ENCODE results near the gene ATRIP. TPM values are rescaled to one million over a fixed set of nuclear protein-coding genes. Genes with fewer than 3 reads are reported as not detected.
"Not testable (repeated sequence)": the region's sequence is repeated elsewhere in the genome, so short reads cannot be mapped to it uniquely, and the experiment has no call there.

ATRIP gene
- total RNA-seq, 6 experiments from 2014 or later, result 7.0 to 10.5 (median 8.2) TPM

GRCh38 chr3:48456456-48456855, 9.9 kb downstream of the ATRIP start:
- no peak for TF ChIP-seq CTCF (IDR thresholded peaks at IDR 0.05)
- Mint-ChIP-seq H3K4me3 (no peak overlapping the region), H3K9me3 (no peaks in the 10 kb centered on the region), H3K27ac (no peak overlapping the region), H3K4me1 (ENCODE audit: low read depth) (no peaks in the 10 kb centered on the region; the same call in 1 of the 2 replicates), H3K27me3 (ENCODE audit: insufficient read depth) (no peaks in the 10 kb centered on the region), H3K36me3 (ENCODE audit: low read depth) (peaks cover 15% of the 10 kb centered on the region; the same call in 1 of the 2 replicates)
- no peak for DNase-seq

GRCh38 chr3:48459331-48459730, 12.8 kb downstream of the ATRIP start:
- peaks cover 5% of the 10 kb centered on the region; the same call in 1 of the 2 replicates for H3K36me3 Mint-ChIP-seq (ENCODE audit: low read depth)
- no peak for TF ChIP-seq CTCF (IDR thresholded peaks at IDR 0.05)
- no peaks in the 10 kb centered on the region for H3K27me3 Mint-ChIP-seq (ENCODE audit: insufficient read depth)
- no peak for DNase-seq
- no peak overlapping the region for H3K27ac Mint-ChIP-seq
- H3K4me1 Mint-ChIP-seq (ENCODE audit: low read depth), result no peaks in the 10 kb centered on the region; the same call in 1 of the 2 replicates
- no peaks in the 10 kb centered on the region for H3K9me3 Mint-ChIP-seq
- H3K4me3 Mint-ChIP-seq, result no peak overlapping the region

GRCh38 chr3:48459773-48460516, 13.4 kb downstream of the ATRIP start:
- H3K4me3 Mint-ChIP-seq, result no peak overlapping the region
- TF ChIP-seq CTCF (IDR thresholded peaks at IDR 0.05), result no peak
- H3K9me3 Mint-ChIP-seq, result no peaks in the 10 kb centered on the region
- peaks cover 4% of the 10 kb centered on the region; the same call in 1 of the 2 replicates for H3K36me3 Mint-ChIP-seq (ENCODE audit: low read depth)
- H3K4me1 Mint-ChIP-seq (ENCODE audit: low read depth), result peaks cover 1% of the 10 kb centered on the region
- H3K27me3 Mint-ChIP-seq (ENCODE audit: insufficient read depth), result no peaks in the 10 kb centered on the region
- H3K27ac Mint-ChIP-seq, result no peak overlapping the region
- no peak for DNase-seq

- Mint-ChIP-seq H3K27ac (no peak overlapping the region), H3K27me3 (ENCODE audit: insufficient read depth) (no peaks in the 10 kb centered on the region), H3K9me3 (no peaks in the 10 kb centered on the region), H3K4me1 (ENCODE audit: low read depth) (peaks cover 7% of the 10 kb centered on the region), H3K36me3 (ENCODE audit: low read depth) (no peaks in the 10 kb centered on the region; the same call in 1 of the 2 replicates), H3K4me3 (no peak overlapping the region)
- no peak for DNase-seq
- no peak for TF ChIP-seq CTCF (IDR thresholded peaks at IDR 0.05)
These were observed 14.0 kb downstream of the ATRIP start for GRCh38 chr3:48460517-48460902.

GRCh38 chr3:48461767-48462166, 15.2 kb downstream of the ATRIP start:
- H3K4me3 Mint-ChIP-seq; DNase-seq; H3K36me3 Mint-ChIP-seq (ENCODE audit: low read depth); H3K9me3 Mint-ChIP-seq; H3K27ac Mint-ChIP-seq; H3K27me3 Mint-ChIP-seq (ENCODE audit: insufficient read depth): not testable (repeated sequence)
- H3K4me1 Mint-ChIP-seq (ENCODE audit: low read depth), result peaks cover 20% of the 10 kb centered on the region

- H3K4me3 Mint-ChIP-seq, result no peak overlapping the region
- TF ChIP-seq CTCF (IDR thresholded peaks at IDR 0.05), result no peak
- DNase-seq, result no peak
- H3K27me3 Mint-ChIP-seq (ENCODE audit: insufficient read depth), result no peaks in the 10 kb centered on the region; the same call in 1 of the 2 replicates
- no peaks in the 10 kb centered on the region for H3K9me3 Mint-ChIP-seq
- H3K36me3 Mint-ChIP-seq (ENCODE audit: low read depth), result peaks cover 13% of the 10 kb centered on the region
- H3K27ac Mint-ChIP-seq, result peak overlapping the region; percentile 61
- peaks cover 38% of the 10 kb centered on the region for H3K4me1 Mint-ChIP-seq (ENCODE audit: low read depth)
These were observed 17.2 kb downstream of the ATRIP start for GRCh38 chr3:48463703-48464102.

Data from HFFc6 (cell line).